Measurements from ENCODE around the gene GOLGB1.

GOLGB1 gene

DNA sequence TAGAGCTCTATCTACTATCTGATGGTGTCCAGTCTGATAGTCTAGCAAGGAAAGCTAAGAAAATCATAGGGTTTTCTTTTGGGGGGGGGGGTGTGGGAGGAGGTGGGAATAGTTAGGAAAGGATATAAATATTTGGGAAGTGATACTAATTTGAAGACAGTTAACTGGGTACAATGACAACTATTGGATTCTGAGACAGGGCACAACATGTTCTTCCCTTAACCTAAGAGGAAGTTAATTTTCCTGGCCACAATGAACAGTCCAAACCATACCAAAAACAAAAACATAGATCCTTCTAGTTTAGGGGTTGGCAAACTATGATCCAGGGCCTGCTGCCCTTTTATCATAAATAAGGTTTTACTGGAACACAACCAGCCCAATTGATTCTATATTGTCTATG lies 78.9 kb downstream of the GOLGB1 start:
- DNase-seq = no peak

DNA sequence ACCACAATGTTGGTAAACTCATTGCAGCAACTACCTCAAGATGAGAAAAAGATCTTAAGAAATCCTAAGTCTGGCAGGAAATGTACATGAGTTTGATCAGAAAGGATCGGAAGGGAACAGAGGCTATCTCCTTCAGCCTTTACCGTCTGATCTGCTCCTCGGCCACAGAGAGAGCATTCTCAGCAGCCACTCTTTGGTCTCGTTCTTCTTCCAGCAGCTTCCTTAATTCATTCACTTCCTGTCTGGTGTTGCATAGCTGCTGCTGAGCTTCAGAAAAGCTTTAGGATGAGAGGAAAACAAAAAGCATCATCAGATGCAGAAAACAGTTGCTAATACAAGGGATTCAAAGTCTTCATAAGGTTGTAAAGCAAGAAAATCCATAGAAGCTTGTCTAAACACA lies 82.2 kb downstream of the GOLGB1 start:
- no peak for DNase-seq

DNA sequence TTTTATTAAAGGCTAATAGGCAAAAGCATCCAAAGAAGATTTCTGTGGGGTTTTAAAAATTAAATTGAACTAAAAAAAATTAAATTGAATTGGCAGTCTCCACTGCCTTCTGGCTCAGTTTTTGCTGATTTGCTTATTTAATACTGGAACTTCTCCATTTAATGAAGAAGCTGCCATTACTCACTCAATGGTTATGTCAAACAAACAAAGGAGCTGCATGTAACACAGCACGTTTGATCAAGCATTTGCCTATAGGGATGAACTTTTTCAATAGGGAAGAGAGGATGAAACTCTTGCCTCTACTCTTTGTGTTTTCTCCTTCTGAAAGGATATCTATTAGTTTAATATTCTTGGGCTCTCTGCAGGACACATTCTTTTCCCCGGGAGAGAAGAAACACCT lies 84.1 kb downstream of the GOLGB1 start:
- DNase-seq = no peak

DNA sequence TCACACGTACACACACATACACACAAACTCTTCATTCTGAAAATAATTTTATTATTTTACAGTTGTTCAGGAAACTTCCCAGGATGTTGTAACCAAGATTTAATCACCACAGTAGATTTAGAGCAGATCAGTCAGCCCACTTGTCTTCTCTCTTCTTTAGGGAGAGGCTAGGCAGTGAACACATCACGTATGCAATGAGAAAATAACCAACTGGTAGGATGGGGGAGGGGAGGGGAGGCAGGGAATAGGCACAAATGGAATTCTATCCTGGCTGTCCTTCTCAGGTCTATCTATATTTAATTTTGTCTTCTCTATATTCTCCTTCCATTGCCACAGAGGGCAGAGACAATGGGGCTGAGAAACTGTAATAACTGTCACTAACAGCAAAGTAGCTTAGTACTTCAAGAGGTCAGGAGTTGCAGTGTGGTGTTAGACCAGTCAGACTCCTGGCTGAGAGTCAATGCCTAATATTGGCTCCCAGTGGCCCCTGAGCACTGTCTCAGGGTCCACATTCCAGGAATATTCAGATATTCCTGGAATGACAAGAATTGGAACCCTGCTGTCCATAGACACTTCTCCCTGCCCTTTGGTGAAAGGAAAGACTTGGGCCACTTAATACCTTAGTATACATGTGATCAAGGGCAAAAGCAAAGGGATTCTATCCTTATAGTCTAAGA lies 86.2 kb downstream of the GOLGB1 start:
- DNase-seq = no peak

DNA sequence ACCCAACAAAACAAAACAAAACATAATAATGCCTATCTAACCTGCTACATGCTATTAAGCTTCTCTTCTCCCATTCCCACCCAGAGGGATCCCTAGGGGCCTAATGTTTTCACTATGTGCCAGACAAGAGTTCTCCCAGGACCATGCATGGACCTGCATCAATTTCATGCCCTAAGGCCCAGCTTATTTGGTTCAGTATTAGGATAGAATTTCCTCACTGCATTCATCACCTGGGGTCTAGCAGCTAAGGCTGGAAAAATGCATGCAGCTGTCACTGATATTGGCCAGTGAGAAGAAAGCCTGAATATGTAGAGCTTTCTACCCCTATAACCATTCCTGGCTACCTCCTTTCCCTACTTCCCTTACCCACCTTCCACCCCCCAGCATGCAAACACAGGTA lies 86.8 kb downstream of the GOLGB1 start:
- DNase-seq = no peak

DNA sequence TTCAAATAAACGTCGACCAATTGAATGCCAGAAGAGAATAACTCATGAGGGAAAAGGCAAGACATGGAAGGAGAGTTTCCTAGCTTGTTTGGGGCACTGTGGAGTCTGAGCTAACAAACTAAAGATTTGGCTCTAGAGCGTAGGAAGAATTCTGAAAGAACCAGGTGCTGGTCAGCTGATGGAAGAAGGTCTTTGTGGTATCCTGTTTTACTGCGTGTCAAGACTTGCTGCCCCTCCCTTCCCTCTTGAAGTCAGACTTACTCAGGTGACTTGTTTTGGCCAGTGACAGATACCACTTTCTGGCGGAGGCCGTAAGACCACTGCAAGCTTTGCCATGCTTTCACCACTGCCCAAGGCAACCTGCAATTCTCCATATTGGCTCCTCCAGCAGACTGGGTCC lies 88.2 kb downstream of the GOLGB1 start:
- no peak for DNase-seq

DNA sequence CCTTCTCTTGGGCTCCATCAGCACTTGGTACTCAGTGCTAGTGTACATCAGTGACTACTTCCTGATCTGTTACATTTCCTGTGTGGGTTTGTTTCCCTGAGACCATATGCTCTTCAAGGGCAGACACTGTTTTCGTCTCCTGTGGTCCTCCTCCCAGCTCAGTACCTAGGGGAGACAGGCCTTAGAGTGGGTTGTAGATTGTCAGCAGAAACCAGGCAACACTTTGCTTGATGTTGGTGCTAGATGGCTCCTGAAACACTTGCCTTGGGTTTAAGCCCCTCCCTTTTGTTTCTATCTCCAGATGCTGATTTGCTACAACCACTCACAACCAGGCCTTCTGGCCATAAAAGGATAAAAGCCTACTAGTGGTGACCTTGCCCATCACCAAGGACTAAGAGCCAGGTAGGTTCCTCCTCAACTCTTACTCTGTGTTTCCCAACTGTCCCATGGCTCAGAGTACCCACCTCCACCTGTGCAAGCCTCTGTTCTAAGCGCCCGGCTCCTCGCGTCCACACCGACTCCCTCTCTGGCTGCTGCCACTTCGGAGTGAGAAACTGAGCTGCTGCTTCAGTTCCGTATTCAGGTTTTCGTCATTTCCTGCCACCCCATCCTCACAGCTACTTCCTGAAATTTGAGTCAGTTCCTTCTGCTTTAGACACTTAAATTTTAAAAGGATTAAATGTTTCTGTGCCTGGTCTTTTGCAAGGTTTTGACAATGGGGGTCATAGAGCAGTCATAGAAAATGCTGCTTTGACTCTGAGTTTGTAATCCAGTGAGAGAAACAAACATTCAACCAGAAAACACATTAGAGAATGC lies 89.0 kb downstream of the GOLGB1 start, which contains the start of gene HCLS1:
HCLS1 (minus strand) TSS at position 548 of the 816 bp plus-strand sequence. CDS start 2,556 bp downstream, outside the sequence.
- no peak for DNase-seq

DNA sequence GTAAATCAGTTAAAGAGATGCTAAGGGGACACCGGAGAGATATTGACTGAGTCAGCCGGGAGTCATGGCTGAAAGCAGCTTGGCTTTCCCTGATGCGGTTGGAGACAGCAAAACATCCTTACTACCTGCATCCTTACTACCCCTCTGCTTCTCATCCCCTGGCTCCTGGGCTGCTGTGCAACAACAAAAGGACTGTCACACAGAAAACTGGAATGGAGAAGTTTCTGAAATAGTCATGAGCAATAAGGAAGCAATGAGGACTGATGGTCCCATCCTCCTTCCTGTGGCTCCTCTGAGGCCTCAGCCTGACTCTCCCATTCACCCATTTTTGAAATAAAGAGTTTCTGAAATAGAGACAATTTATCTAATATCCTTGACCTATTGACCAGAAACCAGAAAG lies 90.0 kb downstream of the GOLGB1 start:
- DNase-seq = no peak

DNA sequence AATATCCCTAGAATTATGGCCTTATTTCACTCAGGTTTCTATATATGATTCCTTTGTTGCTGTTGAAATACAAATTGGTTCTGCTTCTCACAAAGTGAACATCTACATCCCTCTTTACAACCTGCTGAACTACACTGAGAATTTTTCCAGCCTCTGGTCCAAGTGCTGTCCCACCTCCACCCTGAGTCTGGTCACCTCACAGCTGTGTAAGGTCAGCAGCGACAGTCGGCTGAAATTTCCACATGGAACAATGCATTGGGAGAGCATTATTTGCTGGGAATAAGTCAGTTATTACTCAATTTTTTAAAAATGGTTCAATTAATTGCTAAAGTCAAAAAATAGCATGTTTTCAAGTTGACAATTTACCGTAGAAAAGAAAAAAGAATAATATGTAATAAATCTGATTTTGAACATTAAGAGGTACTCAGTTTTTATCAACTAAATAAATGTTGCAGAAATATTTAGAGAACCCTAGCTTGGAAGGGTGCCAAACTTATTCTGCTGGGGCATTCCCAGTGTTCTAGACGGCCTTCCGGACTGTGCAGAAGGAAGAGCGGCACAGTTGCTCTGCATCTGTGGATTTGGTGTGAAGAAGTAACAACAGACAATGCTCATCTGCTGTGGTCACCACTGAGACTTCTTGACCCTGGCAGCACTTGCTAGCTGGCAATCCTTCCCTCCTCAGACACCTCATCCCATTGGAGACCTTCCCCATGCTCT lies 90.7 kb downstream of the GOLGB1 start:
- no peak for DNase-seq

DNA sequence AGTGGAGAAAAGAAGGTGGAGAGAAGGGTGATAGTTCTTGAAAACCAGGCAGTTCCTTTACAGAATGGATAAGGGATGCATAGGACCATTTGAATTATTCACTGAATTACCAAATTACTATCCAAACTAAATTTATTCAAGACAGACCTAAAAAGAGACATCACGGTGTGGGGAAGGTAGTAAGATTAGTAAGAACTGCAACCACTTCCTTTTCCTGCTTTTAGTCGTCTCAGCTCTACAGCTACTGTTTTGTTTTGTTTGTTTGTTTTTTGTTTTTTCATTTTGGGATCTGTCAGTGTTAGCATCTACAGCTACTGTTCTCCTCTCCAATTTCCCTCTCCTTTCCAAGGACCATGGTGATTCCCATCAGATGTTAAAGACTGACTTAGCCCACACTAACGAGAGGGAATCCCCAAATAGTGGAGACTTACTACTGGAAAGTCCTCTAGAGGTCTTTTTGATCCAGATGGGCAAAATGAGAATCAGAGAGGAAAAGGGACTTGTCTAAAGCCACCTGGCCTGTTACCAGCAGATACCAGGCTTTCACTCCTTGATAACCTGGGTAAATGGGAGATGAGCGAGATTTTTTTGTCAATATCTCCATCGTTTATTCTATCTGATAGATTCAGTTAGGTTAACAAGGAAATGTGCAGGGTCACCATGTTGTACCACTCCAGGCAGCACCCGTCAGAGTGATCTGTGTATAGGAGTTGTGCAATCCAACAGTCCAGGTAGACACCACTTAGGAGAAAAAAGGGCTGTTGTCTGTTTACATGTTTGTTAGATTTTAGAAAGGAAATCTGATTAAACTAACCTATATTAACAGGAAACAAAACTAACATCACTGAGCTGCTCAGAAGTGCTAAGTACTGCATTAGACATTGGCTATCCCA lies 94.8 kb downstream of the GOLGB1 start:
- no peak for DNase-seq

DNA sequence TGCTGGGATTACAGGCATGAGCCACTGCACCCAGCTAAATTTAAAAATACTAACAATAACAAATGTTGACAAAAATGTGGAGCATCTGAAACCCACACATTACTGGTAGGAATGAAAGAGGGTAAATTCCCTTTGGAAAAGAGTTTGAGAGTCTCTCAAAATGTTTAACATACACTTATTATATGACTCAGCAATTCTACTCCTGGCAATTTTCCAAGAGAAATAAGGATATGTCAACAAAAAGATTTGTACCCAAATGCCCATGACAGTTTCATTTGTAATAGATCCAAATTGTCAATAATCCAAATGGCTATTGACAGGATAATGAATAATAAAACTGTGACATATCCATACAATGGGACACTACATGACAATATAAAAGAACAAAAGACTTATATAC lies 97.9 kb downstream of the GOLGB1 start:
- peak; percentile 42 for DNase-seq

DNA sequence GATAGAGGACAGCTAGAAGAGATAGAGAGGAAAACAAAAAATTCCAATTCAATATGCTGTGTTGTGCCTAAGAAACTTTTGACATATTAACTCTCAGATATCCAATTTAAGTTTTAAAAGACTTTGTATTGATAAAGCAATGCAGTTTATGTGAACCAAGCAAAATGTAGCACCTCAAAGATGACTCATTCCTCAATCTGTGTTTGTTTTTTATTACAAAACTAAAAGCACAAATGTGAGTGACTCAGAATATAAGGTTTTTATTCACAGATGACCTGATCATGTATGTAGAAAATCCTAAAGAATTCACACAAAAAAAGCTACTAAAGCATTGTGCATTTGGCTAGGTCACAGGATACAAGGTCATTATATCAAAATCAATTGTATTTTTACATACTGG lies 99.9 kb downstream of the GOLGB1 start:
- no peak for DNase-seq

DNA sequence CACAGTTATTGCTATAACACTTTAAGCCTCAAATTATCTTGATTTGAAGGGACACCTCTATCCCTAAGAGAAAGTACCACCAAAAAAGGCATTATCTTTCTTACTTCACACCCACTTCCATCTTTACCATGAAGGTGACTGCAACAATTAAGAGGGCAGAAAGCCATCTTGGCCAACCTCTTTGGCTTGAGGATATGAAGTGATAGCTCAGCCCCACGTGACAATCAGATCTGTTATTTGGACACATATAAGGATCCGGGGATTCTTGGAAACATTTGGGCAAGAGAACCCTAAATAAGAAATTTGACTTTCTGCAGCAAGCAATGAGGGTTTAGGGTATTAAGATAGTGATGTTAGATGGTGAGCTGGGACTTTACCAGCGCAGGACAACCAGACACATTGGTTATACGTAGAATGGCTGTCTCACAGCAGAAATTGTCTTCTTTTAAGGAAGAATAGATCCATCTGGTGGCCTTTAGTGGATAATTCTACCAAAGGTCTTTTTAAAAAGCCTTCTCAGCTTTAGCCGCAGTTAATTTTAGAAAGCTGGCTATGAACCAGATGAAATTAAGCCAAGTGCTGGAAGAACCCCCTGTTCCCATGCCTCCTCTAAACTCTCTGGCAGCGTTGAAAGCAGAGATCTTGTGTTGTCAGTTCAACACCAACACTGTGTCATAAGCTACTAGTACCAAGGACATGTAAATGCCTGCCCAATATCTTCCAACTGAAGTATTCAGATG lies 101.2 kb downstream of the GOLGB1 start:
- DNase-seq = no peak

DNA sequence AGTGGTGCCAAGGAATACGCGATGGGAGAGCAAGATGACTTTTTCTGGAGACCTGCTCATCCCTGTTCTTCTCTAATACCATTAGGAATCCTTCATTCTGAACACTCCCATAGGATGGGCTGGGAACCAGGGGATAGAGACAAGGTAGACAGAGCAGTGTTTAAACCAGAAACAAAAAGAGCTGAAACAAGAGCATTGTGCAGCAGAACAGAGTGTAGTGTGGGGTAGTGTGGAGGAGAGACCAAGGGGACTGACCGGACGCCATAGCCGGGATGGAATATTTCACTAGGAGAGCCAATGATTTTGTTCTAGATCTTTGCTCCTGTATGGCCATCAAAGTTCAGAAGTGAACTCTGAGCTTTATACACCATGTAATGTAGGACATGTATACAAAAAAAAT lies 104.5 kb downstream of the GOLGB1 start:
- DNase-seq = no peak

DNA sequence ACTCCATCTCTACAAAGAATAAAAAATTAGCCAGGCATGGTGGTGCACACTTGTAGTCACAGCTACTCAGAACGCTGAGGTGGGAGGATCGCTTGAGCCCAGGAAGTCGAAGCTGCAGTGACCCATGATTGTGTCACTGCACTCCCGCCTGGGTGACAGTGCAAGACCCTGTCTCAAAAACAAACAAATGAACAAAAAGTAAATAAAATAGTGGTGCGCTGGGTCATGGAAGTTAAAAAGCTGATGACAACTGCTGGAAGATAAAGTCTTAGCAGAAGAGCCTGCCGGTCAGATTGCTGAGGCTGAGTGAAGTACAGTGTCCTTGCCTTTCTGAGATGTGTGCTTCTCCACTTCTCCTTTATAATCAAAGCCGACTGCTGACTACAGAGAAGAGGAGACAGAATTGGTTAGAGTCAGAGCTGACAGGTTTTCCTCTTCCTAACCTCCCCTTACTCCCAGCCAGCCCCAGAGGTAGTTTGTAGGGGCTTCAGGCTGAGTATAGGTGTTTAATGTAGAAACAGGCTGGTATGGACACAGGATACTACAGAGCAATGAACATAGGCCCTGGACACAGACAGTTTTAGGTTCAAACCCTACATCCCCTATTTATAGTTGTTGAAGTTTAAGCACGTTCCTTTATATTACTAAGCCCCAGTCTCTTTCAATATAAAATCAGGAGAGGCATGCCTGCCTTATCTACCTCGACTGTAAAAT lies 106.8 kb downstream of the GOLGB1 start:
- no peak for DNase-seq

DNA sequence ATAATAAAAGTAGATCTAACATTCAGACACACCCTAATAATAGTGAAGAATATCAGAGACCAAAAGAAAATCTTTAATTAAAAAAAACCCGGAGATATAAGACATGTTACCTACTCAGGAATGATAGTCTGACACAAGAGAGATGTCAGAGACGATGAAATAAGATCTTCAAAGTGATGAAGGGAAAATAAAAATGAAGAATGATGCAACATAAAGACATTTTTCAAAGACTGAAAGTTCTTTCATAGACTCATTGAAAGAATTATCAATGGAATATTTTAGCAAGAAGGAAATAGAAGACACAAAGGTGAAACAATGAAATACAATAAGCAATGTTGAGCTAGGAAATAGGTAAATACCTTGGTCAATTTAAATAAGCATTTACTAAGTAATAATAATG lies 108.4 kb downstream of the GOLGB1 start:
- DNase-seq = no peak

DNA sequence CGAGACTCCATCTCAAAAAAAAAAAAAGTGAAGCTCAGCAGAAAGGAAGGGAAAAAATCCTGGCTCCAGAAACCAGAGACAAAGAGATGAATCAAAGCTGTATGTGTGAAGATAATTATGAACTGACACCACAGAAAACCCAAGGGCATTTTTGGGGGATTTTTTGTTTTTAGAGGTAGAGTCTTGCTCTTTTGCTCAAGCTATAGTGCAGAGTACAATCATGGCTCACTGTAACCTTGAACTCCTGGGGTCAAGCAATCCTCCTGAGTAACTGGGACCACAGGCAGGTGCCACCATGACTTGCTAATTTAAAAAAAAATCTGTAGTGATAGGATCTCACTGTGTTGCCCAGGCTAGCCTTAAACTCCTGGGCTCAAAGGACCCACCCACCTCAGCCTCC lies 111.6 kb downstream of the GOLGB1 start:
- no peak for DNase-seq

DNA sequence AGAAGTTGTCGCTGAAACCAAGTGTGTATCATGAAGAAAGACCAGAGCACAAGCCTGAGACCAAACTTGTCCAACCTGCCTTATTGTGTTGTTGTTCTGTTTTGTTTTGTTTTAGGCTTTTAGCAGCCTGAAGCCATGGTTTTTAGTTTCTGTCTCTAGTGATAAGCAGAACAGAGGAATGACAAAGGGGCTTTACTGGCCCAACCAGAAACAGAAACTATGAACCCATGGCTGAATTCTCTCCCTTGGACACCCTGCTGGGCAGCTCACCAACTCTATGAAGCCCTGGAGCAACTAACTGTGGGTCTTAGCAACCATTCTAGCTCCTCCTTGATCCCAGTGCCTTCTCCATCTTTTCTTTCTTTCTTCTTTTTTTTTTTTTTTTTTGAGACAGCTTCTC lies 119.2 kb downstream of the GOLGB1 start:
- DNase-seq = no peak

DNA sequence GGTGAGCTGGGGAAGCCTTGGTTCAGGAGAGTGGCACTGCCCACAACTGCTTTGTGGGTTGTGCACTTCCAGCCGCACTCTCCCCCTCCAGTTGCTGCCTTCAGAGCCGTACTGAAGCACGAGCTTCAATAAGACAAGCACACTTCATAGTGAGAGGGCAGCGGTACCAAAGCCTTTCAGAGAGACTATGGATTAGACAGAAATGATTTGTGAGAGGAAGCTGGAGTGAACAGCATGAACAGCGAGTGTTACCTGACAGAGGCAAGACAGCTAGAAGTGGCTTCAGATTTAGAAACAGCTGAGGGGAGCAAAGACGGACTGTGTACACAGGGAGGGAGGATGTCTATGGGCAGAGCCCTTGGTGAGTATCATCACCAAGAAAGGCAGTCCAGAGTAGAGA lies 119.9 kb downstream of the GOLGB1 start:
- no peak for DNase-seq

DNA sequence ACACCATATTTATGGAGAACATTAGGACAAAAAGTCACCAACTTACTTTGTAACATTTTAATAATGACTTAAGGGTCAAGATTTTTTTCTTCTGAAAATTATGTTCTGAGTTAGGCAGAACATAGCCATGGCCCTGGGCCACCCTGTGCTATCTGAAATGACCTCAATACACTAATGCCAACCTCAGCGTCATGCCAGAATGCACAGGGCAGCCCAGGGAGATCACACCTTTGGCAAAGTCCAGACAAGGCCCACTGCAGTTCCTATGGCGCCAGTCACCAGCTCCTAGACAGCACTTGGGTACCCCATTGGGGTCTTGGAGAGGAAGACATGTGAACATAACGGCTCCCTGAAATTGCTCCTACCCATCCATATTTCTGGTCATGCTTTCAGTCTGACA lies 121.9 kb downstream of the GOLGB1 start:
- DNase-seq = no peak

DNA sequence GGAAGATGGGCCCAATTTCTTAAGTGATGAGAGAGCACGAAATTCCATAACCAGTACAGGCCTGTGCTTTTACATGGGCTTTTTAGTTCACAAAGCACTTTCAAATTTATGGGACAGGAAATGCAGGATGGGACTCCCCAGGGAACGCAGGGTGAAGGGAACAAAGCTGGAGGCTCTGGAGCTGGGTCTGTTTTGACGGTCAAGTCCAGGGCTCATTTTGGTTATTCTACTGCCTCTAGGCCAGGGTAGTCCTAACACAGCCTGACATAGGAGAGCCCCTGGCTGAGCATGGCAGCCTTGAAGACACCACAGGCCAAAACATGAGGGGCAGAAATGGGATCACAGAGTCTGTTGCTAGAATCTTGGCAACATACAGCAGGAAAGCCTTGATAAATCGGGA lies 122.3 kb downstream of the GOLGB1 start:
- DNase-seq = no peak
